NOMO-1 (cell line): ENCODE data around the gene TRIM13.
"Not testable (repeated sequence)": the region's sequence is repeated elsewhere in the genome, so short reads cannot be mapped to it uniquely, and the experiment has no call there.

Experiments used
- DNase-seq, 2 experiments: peaks; one replicate each; lab custom pipeline; 2025; ENCODE audit not compliant: unreplicated experiment in 2 of 2; lab: John Stamatoyannopoulos, UW

TRIM13 gene

GRCh38 chr13:50055454-50055853 is 58.6 kb downstream of the TRIM13 start:
- no peak for DNase-seq

GRCh38 chr13:50060718-50061117 is 63.9 kb downstream of the TRIM13 start:
- DNase-seq: no peak

GRCh38 chr13:50062336-50062735 is 65.5 kb downstream of the TRIM13 start:
- not testable (repeated sequence) for DNase-seq

- DNase-seq: no peak
Observed at GRCh38 chr13:50065712-50066111, 68.9 kb downstream of the TRIM13 start.
